H1 (cell line): ENCODE data around the gene NEDD8. TPM values are rescaled to one million over a fixed set of nuclear protein-coding genes. Genes with fewer than 3 reads are reported as not detected.

Source experiments
- CTCF ChIA-PET: fragments of 300-600 bp; sonication (Branson Sonifier 250); formaldehyde crosslinking; loops from one replicate; lab custom pipeline; 2021; ENCODE audit not compliant: partially characterized antibody; lab: Charles Lee
- POLR2A ChIA-PET: fragments of 300-600 bp; sonication (Branson Sonifier 250); formaldehyde crosslinking; loops from one replicate; lab custom pipeline; 2021; ENCODE audit warnings: inconsistent platforms; ENCODE audit not compliant: partially characterized antibody; lab: Charles Lee
- DNase-seq, 2 experiments: peaks; one replicate each; pipeline versions ENCODE4 v3.0.0 to v3.0.0-alpha.2; 2010 to 2022; ENCODE audit warnings: low spot score in 2 of 2, low read depth in 1 of 2, mixed read lengths in 1 of 2
- FAIRE-seq: peaks from 2 replicates; lab custom pipeline; 2011; peaks lifted over from hg19 to GRCh38; lab: Jason Lieb, UNC
- H2AFZ ChIP-seq: 2 replicates; pipeline ENCODE4 v1.8.1; 2012; ENCODE audit warnings: low read length, inconsistent platforms
- H2AK5ac ChIP-seq: 2 replicates; pipeline ENCODE4 v1.6.1; 2013; ENCODE audit warnings: low read depth, low read length
- H2BK120ac ChIP-seq: replicated peaks from 2 replicates; pipeline ENCODE3; 2013; ENCODE audit warnings: low read depth, low read length, inconsistent platforms
- H2BK12ac ChIP-seq: 2 replicates; pipeline ENCODE4 v1.6.1; 2013; ENCODE audit warnings: low read depth, low read length
- H2BK15ac ChIP-seq: 2 replicates; pipeline ENCODE4 v1.6.1; 2013; ENCODE audit warnings: low read length
- H2BK20ac ChIP-seq: 2 replicates; pipeline ENCODE4 v1.6.1; 2013; ENCODE audit warnings: low read length
- H2BK5ac ChIP-seq: 2 replicates; pipeline ENCODE4 v1.6.1; 2013; ENCODE audit warnings: low read depth, low read length
- H3K14ac ChIP-seq: 2 replicates; pipeline ENCODE4 v1.6.1; 2013; ENCODE audit warnings: inconsistent platforms; ENCODE audit not compliant: insufficient read length
- H3K18ac ChIP-seq: 2 replicates; pipeline ENCODE4 v1.6.1; 2013; ENCODE audit warnings: low read length; ENCODE audit errors: extremely low read depth
- H3K23ac ChIP-seq: 2 replicates; pipeline ENCODE4 v1.6.1; 2013; ENCODE audit warnings: inconsistent platforms; ENCODE audit not compliant: insufficient read length
- H3K23me2 ChIP-seq: 2 replicates; pipeline ENCODE4 v1.6.1; 2013; ENCODE audit warnings: low read depth, low read length
- H3K27ac ChIP-seq: 2 replicates; pipeline ENCODE4 v1.6.1; 2011; ENCODE audit warnings: low read depth, low read length, inconsistent platforms
- H3K27me3 ChIP-seq, 4 experiments: replicated peaks in 1 of 4; 1 replicate in 1 of 4; 2 replicates in 3 of 4; pipeline versions ENCODE4 v1.6.1 to v1.8.1; 2011 to 2013; ENCODE audit warnings: low read length in 3 of 4, mild to moderate bottlenecking in 3 of 4, inconsistent platforms in 2 of 4, mixed read lengths in 2 of 4, moderate library complexity in 1 of 4; ENCODE audit not compliant: control insufficient read depth in 3 of 4, insufficient read depth in 3 of 4; ENCODE audit errors: extremely low read depth in 1 of 4
- H3K36me3 ChIP-seq, 4 experiments: 2 replicates each; pipeline versions ENCODE4 v1.6.1 to v1.8.1; 2011 to 2013; ENCODE audit warnings: mild to moderate bottlenecking in 4 of 4, low read length in 3 of 4, moderate library complexity in 2 of 4, control low read depth in 1 of 4, inconsistent platforms in 1 of 4; ENCODE audit not compliant: insufficient read depth in 4 of 4, control insufficient read depth in 2 of 4
- H3K4ac ChIP-seq: replicated peaks from 2 replicates; pipeline ENCODE3; 2013; ENCODE audit warnings: low read length, low read depth, mixed read lengths, inconsistent platforms; ENCODE audit not compliant: insufficient read length
- H3K4me1 ChIP-seq, 4 experiments: replicated peaks in 1 of 4; 1 replicate in 1 of 4; 2 replicates in 3 of 4; pipeline versions ENCODE4 v1.6.1 to v1.8.1; 2011 to 2013; ENCODE audit warnings: low read length in 3 of 4, inconsistent platforms in 2 of 4, mixed read lengths in 1 of 4; ENCODE audit not compliant: insufficient read depth in 4 of 4, control insufficient read depth in 3 of 4
- H3K4me2 ChIP-seq, 2 experiments: 2 replicates each; pipeline versions ENCODE4 v1.6.1 to v1.8.1; 2011 to 2013; ENCODE audit warnings: low read depth in 2 of 2, low read length in 2 of 2, control low read depth in 1 of 2, inconsistent platforms in 1 of 2, mild to moderate bottlenecking in 1 of 2; ENCODE audit not compliant: insufficient read depth in 1 of 2
- H3K4me3 ChIP-seq, 4 experiments: fragments of 200-600, 300-600 bp in 1 of 4; sonication (generic), shearing (Covaris generic), sonication (Bioruptor Twin) in 1 of 4; 2 replicates each; pipeline versions ENCODE4 v1.5.1 to v1.8.1; 2011 to 2016; ENCODE audit warnings: low read length in 4 of 4, low read depth in 3 of 4, control low read depth in 2 of 4, inconsistent platforms in 2 of 4, mild to moderate bottlenecking in 2 of 4, mixed read lengths in 1 of 4, moderate library complexity in 1 of 4; ENCODE audit not compliant: insufficient read depth in 2 of 4; ENCODE audit errors: extremely low read depth in 1 of 4
- H3K56ac ChIP-seq: replicated peaks from 2 replicates; pipeline ENCODE3; 2013; ENCODE audit warnings: low read depth, mild to moderate bottlenecking, mixed read lengths, low read length, inconsistent platforms; ENCODE audit not compliant: insufficient read length
- H3K79me1 ChIP-seq: 2 replicates; pipeline ENCODE4 v1.6.1; 2013; ENCODE audit warnings: low read depth, low read length, control low read depth
- H3K79me2 ChIP-seq, 2 experiments: 2 replicates each; pipeline versions ENCODE4 v1.6.1 to v1.8.1; 2012 to 2013; ENCODE audit warnings: low read length in 2 of 2, mild to moderate bottlenecking in 2 of 2, inconsistent platforms in 1 of 2; ENCODE audit not compliant: insufficient read depth in 2 of 2, control insufficient read depth in 1 of 2
- H3K9ac ChIP-seq, 4 experiments: replicated peaks in 1 of 4; 1 replicate in 1 of 4; 2 replicates in 3 of 4; pipeline versions ENCODE4 v1.6.1 to v1.8.1; 2011 to 2013; ENCODE audit warnings: low read depth in 3 of 4, low read length in 3 of 4, control low read depth in 2 of 4, mild to moderate bottlenecking in 2 of 4, moderate library complexity in 2 of 4, inconsistent platforms in 1 of 4; ENCODE audit errors: extremely low read depth in 1 of 4
- H3K9me3 ChIP-seq, 2 experiments: 2 replicates each; pipeline versions ENCODE4 v1.6.1 to v1.8.1; 2012 to 2013; ENCODE audit warnings: mild to moderate bottlenecking in 2 of 2, moderate library complexity in 2 of 2, control low read depth in 1 of 2, inconsistent platforms in 1 of 2, low read depth in 1 of 2, low read length in 1 of 2, mixed read lengths in 1 of 2; ENCODE audit not compliant: insufficient read depth in 2 of 2
- H4K20me1 ChIP-seq, 2 experiments: replicated peaks in 1 of 2; 2 replicates each; pipeline versions ENCODE3 to v1.8.1; 2011 to 2013; ENCODE audit warnings: inconsistent platforms in 2 of 2, low read length in 2 of 2, mild to moderate bottlenecking in 1 of 2; ENCODE audit not compliant: insufficient read depth in 2 of 2, control insufficient read depth in 1 of 2
- H4K5ac ChIP-seq: 2 replicates; pipeline ENCODE4 v1.6.1; 2013; ENCODE audit warnings: low read length, low read depth, mixed read lengths, inconsistent platforms; ENCODE audit not compliant: insufficient read length
- H4K8ac ChIP-seq: 2 replicates; pipeline ENCODE4 v1.8.0; 2013; ENCODE audit warnings: mild to moderate bottlenecking, moderate library complexity, low read length, inconsistent platforms; ENCODE audit not compliant: insufficient read depth; ENCODE audit errors: extremely low read depth
- H4K91ac ChIP-seq: replicated peaks from 2 replicates; pipeline ENCODE3; 2013; ENCODE audit warnings: low read length, mixed read lengths, inconsistent platforms; ENCODE audit not compliant: insufficient read length
- KDM1A ChIP-seq: fragments of 200-600, 300-600 bp; sonication (generic); IDR thresholded peaks from 2 replicates; pipeline ENCODE4 v1.7.1; 2016; ENCODE audit warnings: mild to moderate bottlenecking, low read length, borderline replicate concordance
- PHF8 ChIP-seq: fragments of 200-600 bp; sonication (generic); conservative IDR thresholded peaks from 2 replicates; pipeline ENCODE4 v1.7.1; 2012; ENCODE audit warnings: low read depth, mild to moderate bottlenecking, inconsistent platforms, low read length, moderate library complexity
- TAF1 ChIP-seq: IDR thresholded peaks from 2 replicates; pipeline ENCODE4 v1.6.1; 2011; ENCODE audit warnings: mild to moderate bottlenecking, low read depth, low read length
- TAF7 ChIP-seq: optimal IDR thresholded peaks from 2 replicates; pipeline ENCODE3; 2011; ENCODE audit warnings: low read depth, mild to moderate bottlenecking, inconsistent platforms, low read length, moderate library complexity, borderline replicate concordance
- TCF12 ChIP-seq: IDR thresholded peaks from 2 replicates; pipeline ENCODE4 v1.6.1; 2011; ENCODE audit warnings: low read depth, mild to moderate bottlenecking, low read length
- WGBS, 2 experiments: shearing (Covaris generic) in 1 of 2; methylation state at CpG; one replicate each; pipeline versions ENCODE4 v1.1.6 to v1.1.7; 2013 to 2015; ENCODE audit warnings: low lambda C conversion rate in 2 of 2, mixed read lengths in 2 of 2, inconsistent platforms in 1 of 2, low coverage in 1 of 2, missing lambda C conversion rate in 1 of 2; ENCODE audit not compliant: insufficient replicate concordance in 2 of 2, insufficient coverage in 1 of 2, insufficient read length in 1 of 2; ENCODE audit errors: extremely low coverage in 1 of 2, missing lambda C conversion rate in 1 of 2; 5-methylcytosine and 5-hydroxymethylcytosine counted together
- polyA plus RNA-seq, 7 experiments: library from polyadenylated mRNA; depleted of rRNA in 3 of 7; stranded (reverse) in 5 of 7; unstranded in 2 of 7; fragments of >200 nt in 5 of 7; fragments of 200-250 nt in 2 of 7; gene quantifications; 1 replicate in 5 of 7; 2 replicates in 1 of 7; 4 replicates in 1 of 7; pipeline versions ENCODE4 v1.2.1 to v1.2.3, GENCODE V29; 2011 to 2013; ENCODE audit warnings: missing spikeins in 2 of 7, mixed read lengths in 2 of 7
- total RNA-seq: library from RNA; stranded (reverse); fragmentation: NEBNext Ultra II Directional; extraction: Animal tissue kit (Norgen Biotek cat#: 25700); gene quantifications from 2 replicates; pipeline ENCODE4 v1.2.1, GENCODE V29; 2021

NEDD8 gene
- total and polyA plus RNA-seq, 2 of the 8 experiments (the other 6 are each of a cell fraction or from before 2014, with no cell fraction given): 253 to 317 TPM

DNA sequence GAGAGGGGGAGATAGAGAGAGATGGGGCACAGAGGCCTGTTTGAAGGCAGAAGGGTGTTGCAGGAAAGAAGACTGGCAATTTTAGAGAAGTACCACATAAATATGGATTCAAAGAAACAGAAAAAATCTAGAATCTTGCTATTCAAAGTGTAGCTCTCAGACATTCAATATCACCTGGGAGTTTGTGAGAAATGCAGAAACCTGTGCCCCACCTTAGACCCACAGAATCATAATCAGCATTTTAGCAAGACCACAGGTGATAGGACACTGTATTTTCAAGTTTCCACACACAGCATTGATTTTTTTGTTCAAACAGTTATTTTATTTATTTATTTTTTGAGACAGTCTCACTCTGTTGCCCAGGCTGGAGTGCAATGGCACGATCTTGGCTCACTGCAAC lies 3.3 kb downstream of the NEDD8 start:
- TF ChIP-seq TAF7 (no peak), TAF1 (no peak), PHF8 (no peak), KDM1A (no peak), TCF12 (no peak)
- H3K36me3 ChIP-seq: peaks cover 0 to 8% (median 0%) of the 10 kb centered on the region in 4 experiments; a peak in 1 of 8 replicates
- no peak overlapping the region for H3K27ac ChIP-seq
- H2BK20ac ChIP-seq: no peak overlapping the region
- H3K23ac ChIP-seq: no peak overlapping the region
- no peak overlapping the region for H3K4ac ChIP-seq
- ChIA-PET CTCF (interaction anchor here (0.6 to 2.7 kb wide), 7 partner anchors 12 to 171 kb away, joined by 3 to 17 read pairs (median 4); partner anchors contain the start of genes MDP1 and TINF2), POLR2A (interaction anchor here (0.9 to 2.0 kb wide), 5 partner anchors 13 to 50 kb away, joined by 3 to 8 read pairs (median 4); partner anchors contain the start of genes CHMP4A and MDP1)
- peaks cover 2 to 14% (median 4%) of the 10 kb centered on the region in 4 experiments; a peak in 5 of 7 replicates for H3K4me1 ChIP-seq
- no peak overlapping the region for H3K9ac ChIP-seq
- no peaks in the 10 kb centered on the region for H3K27me3 ChIP-seq
- no peak overlapping the region for H2BK5ac ChIP-seq
- H4K20me1 ChIP-seq: peaks cover 2% of the 10 kb centered on the region in 2 experiments
- DNase-seq (no peak), FAIRE-seq (no peak)
- H3K23me2 ChIP-seq: peaks cover 11% of the 10 kb centered on the region
- no peak overlapping the region for H3K4me2 ChIP-seq
- H2AK5ac ChIP-seq: no peak overlapping the region
- no peak overlapping the region for H2AFZ ChIP-seq
- no peak overlapping the region for H4K5ac ChIP-seq
- H4K8ac ChIP-seq: no peak overlapping the region
- WGBS, 2 experiments: 33% methylated on average over 1 of the region's 1 CpG; no CpG with 5 or more reads in 1 of the 2 experiments
- no peak overlapping the region for H3K4me3 ChIP-seq
- no peaks in the 10 kb centered on the region for H3K9me3 ChIP-seq
- no peaks in the 10 kb centered on the region; the same call in 1 of the 2 replicates for H3K79me1 ChIP-seq
- H2BK15ac ChIP-seq: no peak overlapping the region
- H3K79me2 ChIP-seq: peaks cover 3 to 70% of the 10 kb centered on the region in 2 experiments; a peak in 2 of 4 replicates
- H2BK12ac ChIP-seq: no peak overlapping the region
- H2BK120ac ChIP-seq: no peak overlapping the region
- H3K14ac ChIP-seq: no peak overlapping the region
- H3K56ac ChIP-seq: no peak overlapping the region
- no peak overlapping the region for H4K91ac ChIP-seq
- H3K18ac ChIP-seq: no peak overlapping the region
